HG02852 (cell line): ENCODE data around the gene HPD.

Experiments used
- ATAC-seq: cut with Tn5 transposase; IDR thresholded peaks from one replicate; pipeline ENCODE4 v1.9.1; 2021; ENCODE audit warnings: mild to moderate bottlenecking, moderate library complexity; ENCODE audit not compliant: unreplicated experiment

HPD gene

GRCh38 chr12:121829250-121829918, 29.3 kb downstream of the HPD start:
- ATAC-seq = no peak

GRCh38 chr12:121828826-121829225, 29.8 kb downstream of the HPD start:
- ATAC-seq = no peak

- ATAC-seq = no peak
Observed at GRCh38 chr12:121828306-121828705, 30.4 kb downstream of the HPD start.

GRCh38 chr12:121827351-121828099, 31.1 kb downstream of the HPD start:
- no peak for ATAC-seq

GRCh38 chr12:121826318-121827150, 32.1 kb downstream of the HPD start:
- no peak for ATAC-seq

- no peak for ATAC-seq
Observed at GRCh38 chr12:121825041-121825523, 33.6 kb downstream of the HPD start.

GRCh38 chr12:121823727-121824115, 34.9 kb downstream of the HPD start:
- no peak for ATAC-seq

- ATAC-seq = no peak
Observed at GRCh38 chr12:121823101-121823726, 35.4 kb downstream of the HPD start.

GRCh38 chr12:121822393-121823100, 36.1 kb downstream of the HPD start:
- no peak for ATAC-seq

GRCh38 chr12:121820056-121820455, 38.6 kb downstream of the HPD start:
- ATAC-seq = no peak

- no peak for ATAC-seq
Observed at GRCh38 chr12:121819212-121819949, 39.3 kb downstream of the HPD start.

- no peak for ATAC-seq
Observed at GRCh38 chr12:121817648-121818043, 41.0 kb downstream of the HPD start.

- no peak for ATAC-seq
Observed at GRCh38 chr12:121816925-121817647, 41.6 kb downstream of the HPD start.

GRCh38 chr12:121815263-121815662, 43.4 kb downstream of the HPD start:
- ATAC-seq = no peak

- ATAC-seq = no peak
Observed at GRCh38 chr12:121814429-121815119, 44.1 kb downstream of the HPD start.

GRCh38 chr12:121813951-121814350, 44.7 kb downstream of the HPD start:
- no peak for ATAC-seq

GRCh38 chr12:121812921-121813896, 45.5 kb downstream of the HPD start:
- ATAC-seq = no peak
